Gastrocnemius medialis (tissue), 4 donors: Measurements from ENCODE around the gene CCL7. TPM values are rescaled to one million over a fixed set of nuclear protein-coding genes. Genes with fewer than 3 reads are reported as not detected.

ENCODE experiments used
- total RNA-seq, 4 donors: library from RNA; depleted of rRNA; stranded (reverse); fragments of >200 nt; gene quantifications; one replicate each; pipeline versions ENCODE4 v1.1.0 to v1.2.3, GENCODE V29; 2016

Gene CCL7
- total RNA-seq, 4 donors from 2014 or later = not detected

Other genes with a start within 250 kb of the CCL7 start
- 1 to 10 TPM; 1.1 to 5.8 (median 4.1) TPM for gene CCL2, start 14.9 kb upstream of the CCL7 start, total RNA-seq
- not detected for gene CCL11, start 15.5 kb downstream of the CCL7 start, total RNA-seq
- gene CCL8, start 49.2 kb downstream of the CCL7 start, total RNA-seq = under 1 TPM in 1 of 4 donors, not detected in 3; 0.61 TPM
- 1 to 10 TPM in 1 of 4 donors, not detected in 3; 1.5 TPM for gene CCL13, start 86.3 kb downstream of the CCL7 start, total RNA-seq
- not detected for gene CCL1, start 93.0 kb downstream of the CCL7 start, total RNA-seq